HG03558 (cell line): ENCODE data around the gene DAAM2.

Experiments
- ATAC-seq: cut with Tn5 transposase; IDR thresholded peaks from one replicate; pipeline ENCODE4 v1.9.1; 2021; ENCODE audit warnings: moderate number of reproducible peaks; ENCODE audit not compliant: unreplicated experiment; ENCODE audit errors: extremely low read depth

Gene DAAM2

DNA sequence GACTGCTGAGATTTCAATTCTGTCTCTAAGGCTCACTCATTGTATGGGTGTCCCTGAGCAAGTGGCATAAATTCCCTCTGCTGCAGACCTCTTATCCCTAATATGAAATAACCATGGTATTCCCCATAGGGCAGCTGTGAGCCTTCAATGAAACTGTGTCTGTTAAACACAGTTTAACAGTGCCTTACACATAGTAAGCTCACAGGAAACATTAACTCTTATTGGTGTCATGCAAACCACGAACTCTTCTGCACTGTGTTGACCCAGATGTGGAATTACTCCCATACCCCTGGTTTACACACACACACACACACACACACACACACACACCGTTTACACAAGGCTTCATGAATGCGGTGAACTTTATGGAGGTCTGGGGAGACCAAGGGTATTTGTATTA lies 23.2 kb downstream of the DAAM2 start:
- no peak for ATAC-seq

DNA sequence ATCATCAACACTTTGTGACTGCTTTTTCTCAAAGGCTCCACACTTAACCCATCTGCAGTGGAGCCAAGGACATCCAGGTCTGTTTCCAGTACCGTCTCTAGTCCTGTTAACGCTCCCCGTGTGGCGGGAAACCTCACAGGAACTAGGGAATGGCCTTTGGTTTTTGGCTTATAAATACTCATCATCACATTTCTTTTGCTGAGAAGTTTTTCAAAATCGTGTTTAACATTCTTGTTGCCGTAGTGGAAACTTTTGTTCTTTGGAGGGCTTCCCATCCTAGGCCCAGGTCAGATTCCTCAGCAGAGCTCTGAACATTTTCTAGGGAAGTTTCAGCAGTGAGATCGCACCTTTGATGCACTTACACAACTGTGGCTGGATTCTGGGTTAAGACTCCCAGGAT lies 24.6 kb downstream of the DAAM2 start:
- ATAC-seq, result no peak

DNA sequence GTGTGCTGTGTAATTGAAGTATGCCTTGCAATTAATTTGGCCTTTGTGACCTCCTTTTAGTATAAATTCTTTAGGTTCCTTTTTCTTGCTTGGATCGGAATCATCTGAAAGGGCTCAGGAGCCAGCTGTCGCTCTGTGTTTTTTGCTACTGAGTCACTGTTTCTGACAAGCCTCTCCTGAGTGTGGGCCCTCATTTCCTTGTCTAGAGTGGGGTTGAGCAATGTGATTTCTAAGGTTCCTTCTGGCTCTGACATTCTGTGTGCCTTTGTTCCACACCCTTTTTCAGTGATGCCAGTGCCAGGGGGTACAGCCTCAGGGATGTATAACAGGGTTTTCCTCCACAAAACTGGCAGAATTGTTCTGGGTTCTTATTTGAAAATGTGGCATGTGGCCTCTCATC lies 26.5 kb downstream of the DAAM2 start:
- ATAC-seq, result no peak

DNA sequence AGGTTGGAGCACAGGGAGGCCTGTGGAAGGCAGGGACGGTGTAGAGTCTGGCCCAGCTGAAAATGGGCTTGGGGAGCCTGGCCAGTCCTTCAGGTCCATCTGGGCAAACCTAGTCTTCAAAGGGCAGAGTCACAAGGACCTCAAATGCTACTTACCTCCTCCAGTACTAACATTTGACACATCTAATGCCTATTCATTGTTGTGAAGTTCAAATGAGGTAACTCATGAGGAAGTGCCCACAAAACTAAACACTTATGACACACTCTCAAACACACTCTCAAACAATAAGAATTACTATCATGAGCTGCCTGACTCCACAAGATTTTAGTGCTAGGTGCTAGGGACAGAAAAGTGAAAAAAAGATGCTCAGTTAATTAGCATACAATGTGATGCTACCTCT lies 27.1 kb downstream of the DAAM2 start:
- no peak for ATAC-seq

DNA sequence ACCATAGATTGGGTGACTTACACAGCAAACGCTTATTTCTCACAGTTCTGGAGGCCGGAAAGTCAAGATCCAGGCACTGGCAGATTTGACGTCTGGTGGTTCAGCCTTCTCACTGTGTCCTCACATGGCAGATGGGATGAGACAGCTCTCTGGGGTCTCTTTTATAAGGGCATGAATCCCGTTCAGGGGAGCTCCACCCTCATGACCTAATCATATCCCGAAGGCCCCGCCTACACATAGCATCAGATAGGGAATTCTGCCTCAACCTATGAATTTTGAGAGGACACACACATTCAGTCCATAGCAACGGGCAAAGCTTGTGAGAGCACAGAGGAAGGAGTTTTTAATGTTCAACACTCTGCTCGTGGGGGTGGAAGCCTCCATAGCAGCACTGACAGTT lies 27.5 kb downstream of the DAAM2 start:
- no peak for ATAC-seq

DNA sequence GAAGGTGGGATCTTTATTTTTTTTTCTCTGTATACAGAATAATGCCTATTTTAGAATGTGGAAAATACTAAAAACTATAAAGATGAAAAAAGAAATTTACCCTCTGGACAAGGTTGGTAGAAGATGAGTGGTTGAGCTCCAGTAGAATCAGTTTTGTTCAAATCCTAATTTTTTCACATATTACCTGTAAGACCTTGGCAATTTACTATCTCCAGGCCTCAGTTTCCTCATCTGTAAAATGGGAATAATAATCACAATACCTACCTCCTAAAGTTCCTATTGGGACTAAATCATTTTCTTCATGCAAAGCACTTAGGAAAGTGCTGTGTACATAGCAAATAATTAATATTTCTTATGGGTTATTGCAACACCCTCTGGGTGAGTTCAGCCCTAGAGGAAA lies 28.4 kb downstream of the DAAM2 start:
- no peak for ATAC-seq

DNA sequence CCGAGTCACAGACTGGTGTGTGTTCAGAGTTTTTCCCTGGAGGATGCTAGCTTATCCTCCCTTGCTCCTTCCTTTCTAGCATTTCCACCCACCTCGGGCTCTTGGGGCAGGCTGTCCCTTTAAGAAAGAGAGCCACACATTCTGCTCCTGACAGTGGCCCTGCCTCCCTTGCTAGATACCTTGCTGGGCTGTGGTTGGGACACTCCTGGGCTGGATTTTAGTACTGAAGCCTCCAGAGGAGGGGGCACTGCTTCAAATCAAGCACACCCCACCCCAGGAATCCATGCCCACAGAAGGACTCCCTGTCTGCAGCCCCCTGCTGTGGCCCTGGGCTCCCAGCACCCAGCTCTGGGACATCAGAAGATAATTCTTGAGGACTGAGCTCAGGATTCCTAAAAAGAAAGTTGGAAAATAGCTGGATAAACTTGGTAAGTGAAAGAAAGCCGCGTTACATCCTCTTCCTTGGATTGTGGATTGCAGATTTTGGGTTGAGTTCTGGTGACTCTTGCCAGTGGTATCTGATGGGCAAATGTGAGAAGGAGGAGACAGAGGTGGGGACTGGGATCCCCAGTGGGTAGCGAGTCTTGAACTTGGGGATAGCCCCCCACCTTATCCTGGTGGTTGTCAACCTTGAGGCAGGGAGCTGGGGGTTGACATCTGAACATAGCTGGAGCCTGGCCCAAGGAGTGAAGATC lies 29.0 kb downstream of the DAAM2 start:
- no peak for ATAC-seq

DNA sequence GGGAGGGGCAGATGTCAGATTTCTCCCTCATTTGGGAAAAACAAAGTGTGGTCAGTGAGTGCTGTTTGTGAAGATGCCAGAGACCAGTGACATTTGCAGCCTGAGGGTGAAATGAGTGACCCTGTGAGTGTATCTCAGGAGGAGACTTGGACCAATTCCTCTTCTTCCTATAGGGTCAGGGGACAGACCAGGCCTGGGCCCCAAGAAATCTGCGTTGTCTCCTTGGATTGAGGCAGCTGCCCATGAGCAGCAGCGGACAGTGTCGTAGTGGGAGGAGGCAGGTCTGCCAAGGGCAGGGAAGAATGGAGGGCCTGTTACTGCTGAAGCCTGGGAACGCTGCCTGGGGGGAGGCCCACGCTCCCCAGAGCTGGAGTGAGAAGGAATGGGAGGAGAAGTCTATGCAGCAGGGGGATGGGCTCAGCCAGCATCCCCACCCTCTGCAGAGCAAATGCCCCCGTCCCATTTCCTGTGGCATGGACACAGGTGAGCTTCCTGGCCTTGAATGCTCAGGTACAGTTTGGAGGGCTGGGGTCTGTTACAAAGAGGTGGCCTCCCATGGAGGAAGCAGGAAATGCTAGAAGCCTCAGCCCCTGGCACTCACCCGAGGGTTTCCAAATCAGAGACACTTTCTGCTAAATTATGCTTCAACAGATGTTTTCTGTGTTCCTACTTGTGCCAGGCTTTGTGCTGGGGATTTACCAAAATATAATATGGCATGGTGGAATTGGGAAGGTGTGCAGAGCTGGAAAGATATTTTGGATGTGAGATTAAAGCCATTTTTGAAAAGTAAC lies 29.8 kb downstream of the DAAM2 start:
- ATAC-seq, result no peak

DNA sequence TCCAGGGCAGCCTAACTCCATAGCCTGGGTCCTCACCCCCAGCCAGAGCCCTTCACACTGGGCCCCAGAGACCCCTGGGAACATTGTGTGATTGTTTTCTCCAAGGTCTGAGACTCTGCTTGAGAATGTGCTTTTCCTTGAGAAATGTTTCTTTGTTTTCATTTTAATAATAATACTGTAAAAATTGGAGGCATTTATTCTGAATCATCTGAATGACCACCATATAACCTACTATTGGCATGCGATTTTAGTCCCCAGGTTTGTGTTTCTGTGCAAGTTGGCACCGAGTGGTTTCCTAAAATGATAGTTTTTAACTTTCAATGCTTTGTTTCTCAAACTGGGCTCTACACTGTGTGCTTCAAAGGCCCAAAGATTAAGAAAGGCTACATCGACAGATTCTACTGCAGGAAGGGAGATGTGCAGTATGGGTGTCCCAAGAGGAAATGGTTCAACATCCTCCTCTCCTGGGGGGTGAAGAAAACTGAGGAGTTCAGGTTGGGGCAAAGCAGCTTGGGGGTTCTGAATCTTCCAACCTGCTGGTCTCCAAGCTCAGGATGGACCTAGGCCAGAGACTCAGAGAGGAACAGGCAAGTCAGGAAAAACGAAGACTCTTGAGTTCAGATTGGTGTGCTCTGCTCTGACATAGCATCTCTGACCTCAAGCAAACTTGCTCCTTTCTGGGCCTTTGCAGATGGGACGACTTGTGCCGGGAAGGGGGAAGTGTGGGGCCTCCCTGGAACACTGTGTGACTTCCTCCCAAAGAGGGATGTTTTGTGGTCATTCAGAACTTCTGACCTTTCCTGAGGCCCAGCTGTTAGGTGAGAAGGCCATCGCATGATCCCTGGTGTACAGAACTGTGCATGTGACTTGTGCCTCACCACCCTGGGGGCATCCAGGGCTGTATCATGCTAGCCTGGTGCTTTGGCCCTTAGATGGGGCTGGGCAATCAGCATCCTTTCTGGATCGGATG lies 31.0 kb downstream of the DAAM2 start:
- ATAC-seq, result no peak

DNA sequence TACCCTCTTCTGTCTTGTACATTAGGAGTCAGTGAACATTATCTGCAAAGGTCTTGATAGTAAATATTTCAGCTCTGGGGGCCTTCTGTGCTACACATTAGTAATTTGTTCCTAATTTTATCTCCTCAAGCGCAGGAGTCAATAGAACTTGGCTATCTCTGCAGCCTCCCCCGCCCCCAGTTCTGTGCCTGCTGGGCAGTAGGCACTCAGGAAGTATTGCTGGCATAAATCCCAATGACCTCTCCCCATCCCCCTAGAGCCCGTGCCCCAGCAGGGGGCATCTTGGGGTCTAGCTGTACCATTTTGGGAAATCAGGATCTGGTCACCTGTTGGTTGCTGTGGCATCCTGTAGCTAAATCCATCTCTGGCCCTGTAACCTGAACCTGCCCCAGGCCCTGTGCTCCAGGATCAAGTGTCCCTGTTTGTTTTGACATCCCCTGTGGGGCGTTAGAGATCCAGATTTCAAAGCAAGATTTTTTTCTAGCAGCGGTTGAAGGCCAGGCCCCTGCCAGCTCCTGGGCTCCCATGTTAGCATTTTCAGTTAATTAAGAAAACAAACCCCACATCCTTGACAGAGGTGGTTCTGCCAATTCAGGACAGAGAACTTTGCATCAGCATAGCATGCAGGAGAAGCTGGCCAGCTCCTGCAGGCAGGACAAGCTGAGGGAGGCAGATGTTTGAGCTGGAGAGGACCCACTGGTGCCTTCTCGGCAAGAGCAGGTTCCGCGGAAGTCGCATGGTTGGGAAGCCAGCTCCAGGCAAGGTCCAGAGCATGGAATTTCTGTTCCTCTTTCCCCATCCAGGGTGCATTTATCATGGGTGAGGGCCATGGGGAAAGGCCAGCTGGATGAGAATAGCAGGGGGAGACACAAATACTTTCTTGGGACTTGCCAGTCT lies 32.1 kb downstream of the DAAM2 start:
- no peak for ATAC-seq

DNA sequence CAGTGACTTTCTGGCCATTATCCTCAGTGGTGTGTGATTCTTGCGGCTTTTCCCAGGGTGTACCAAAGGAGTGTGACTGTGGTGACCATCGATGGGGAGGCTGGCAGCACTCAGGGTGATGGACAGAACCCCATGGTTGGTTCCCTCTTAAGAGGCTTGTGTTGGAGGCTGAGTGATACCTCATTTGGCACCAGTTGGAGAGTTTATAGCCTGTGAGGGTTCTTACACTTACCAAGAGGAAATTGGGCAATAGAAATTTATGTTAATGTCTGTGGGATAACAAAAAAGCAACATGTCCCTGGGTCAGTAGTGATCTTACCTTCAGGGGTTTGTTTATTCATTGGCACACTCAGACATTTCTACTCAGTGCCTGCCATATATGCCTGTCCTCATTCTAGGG lies 37.2 kb downstream of the DAAM2 start:
- no peak for ATAC-seq

DNA sequence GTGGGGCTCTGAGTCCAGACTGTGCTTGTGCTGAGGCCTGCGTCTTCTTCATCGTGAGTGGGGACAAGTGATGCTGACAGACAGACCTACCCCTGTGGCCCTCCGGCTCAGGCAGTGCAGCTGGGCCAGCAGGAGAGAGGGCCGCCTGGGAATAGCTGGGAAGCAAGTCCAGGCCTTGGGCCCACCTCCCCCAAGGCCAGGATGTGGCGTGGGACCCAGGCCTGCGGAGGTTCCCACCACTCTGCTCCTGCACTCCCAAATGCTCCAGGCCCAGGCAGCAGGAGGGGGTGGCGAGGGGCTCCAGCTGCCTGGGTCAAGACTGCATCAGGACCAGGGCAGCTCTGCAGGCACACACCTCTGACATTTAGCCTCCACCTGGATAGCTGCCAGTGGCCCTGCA lies 38.3 kb downstream of the DAAM2 start:
- ATAC-seq, result no peak

DNA sequence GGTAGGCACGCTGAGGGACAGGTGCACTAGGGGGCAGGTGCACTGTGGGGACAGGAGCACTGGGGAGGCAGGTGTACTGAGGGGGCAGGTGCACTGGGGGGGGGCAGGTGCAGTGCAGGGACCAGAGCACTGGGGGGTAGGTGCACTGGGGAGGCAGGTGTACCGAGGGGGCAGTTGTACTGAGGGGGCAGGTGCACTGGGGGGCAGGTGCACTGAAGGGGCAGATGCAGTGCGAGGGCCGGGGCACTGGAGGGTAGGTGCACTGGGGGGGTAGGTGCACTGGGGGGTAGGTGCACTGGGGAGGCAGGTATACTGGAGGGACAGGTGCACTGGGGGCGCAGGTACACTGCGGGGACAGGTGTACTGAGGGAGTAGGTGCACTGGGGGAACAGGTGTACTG lies 39.5 kb downstream of the DAAM2 start:
- ATAC-seq, result no peak

DNA sequence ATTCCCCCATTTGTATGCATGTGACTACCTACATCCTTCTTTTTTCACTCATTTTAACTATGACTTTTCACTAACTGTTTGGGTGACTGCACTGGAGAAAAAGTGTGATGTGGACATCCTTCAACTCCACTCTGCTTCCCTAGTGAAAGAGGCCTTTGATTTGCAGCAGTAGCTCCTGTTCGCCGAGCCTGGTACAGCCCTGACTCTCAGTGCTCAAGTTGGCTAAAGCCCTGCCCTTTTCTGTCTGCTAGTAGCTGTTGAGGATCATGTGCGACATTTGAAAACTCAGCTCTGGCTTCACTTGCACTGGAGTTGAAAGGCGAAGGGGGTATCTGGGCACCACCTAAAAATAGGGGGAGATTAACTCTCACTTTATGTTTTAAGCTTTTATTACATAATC lies 42.1 kb downstream of the DAAM2 start:
- no peak for ATAC-seq

DNA sequence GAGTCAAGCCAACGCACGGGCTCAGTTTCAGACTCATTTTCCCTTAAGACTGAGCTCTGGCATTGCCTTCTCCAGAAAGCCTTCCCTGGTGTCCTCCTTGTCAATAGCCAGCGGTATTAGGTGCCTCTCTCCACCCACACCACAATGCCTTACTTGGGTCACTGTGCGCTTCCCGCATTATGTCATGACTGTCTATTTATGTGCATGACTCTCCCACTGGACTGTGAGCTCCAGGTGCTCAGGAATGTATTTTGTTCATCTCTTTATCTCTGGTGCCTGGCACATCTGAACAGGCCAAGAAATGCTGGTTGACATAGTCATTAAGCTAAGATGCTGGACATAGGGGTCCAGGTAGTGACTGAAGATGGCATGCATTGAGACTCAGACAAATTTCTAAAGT lies 42.7 kb downstream of the DAAM2 start:
- no peak for ATAC-seq

DNA sequence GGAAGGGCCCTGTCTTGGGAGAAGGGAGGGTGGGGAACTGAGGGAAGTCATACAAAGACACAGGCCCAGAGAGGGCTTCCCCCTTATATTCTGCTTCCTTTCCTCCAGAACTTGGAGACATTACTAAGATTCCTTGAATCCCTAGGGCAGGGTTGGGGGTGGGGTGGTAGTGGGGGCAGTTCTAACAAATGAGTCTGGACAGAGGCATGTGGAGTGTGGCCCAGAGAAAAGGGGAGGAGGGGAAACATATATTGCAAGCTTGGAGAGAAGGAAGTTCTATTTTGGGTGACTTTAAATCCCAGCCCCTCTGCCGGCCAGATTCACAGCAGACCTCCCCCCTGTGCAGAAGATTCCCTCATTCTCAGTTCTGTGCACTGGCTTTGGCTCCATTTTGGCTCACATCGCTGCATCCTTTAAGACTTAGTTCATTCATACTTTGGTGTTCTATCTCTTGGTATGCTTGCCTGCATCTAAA lies 43.7 kb downstream of the DAAM2 start:
- no peak for ATAC-seq

DNA sequence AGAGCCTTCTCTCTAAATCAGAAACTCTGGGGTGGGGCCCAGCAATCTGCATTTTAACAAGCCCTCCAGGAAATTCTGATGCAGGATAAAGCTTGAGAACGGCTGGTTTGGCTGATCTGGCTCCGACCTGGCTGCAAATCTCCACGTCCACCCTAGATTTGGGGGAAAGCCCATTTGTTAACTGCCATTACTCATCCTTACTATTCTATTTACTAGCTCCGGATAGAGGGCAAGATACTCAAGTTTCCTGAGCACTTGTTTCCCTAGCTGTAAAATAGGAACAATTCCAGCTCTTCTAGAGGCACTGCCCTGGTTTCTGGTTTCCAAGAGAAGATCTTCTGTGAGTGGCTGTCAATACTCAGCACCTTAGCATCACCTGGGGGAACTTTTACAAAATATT lies 44.4 kb downstream of the DAAM2 start:
- no peak for ATAC-seq

DNA sequence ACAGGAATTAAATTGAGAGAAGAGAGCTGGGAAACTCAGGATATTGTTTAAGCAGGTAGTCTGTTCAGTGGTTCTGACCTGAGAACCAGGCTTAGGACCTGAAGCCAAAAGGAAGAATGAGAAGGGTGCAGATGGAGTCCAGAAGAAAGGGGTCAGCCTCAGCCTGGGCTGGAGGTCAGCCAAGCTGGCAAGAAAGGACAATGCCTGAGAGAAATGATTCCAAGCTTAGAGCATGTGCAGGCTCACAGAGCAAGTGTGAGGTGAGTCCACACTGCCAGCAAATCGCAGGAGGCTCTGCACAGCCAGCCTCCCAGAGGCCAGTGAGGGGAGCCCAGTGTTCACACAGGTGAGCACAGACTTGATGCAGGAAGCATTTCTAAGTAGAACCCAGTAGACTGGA lies 47.3 kb downstream of the DAAM2 start:
- ATAC-seq, result no peak

DNA sequence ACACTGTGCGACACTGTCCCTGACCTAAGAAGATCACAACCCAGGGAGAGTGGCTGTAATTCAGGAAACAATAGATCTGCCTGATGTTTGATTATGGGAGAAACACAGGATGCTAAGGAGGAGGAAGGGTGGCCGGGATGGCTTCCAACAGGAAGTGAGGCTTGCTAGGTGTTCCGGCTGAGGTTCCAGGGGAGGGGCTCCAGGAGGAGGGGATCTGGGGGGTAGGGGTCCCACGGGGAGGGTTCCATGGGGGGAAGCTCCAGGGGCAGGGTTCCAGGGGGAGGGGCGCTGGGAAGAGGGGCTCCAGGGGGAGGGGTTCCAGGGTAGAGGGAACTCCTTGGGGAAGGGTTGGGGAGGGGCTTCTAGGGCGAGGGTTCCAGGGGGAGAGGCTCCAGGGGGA lies 48.6 kb downstream of the DAAM2 start:
- no peak for ATAC-seq

DNA sequence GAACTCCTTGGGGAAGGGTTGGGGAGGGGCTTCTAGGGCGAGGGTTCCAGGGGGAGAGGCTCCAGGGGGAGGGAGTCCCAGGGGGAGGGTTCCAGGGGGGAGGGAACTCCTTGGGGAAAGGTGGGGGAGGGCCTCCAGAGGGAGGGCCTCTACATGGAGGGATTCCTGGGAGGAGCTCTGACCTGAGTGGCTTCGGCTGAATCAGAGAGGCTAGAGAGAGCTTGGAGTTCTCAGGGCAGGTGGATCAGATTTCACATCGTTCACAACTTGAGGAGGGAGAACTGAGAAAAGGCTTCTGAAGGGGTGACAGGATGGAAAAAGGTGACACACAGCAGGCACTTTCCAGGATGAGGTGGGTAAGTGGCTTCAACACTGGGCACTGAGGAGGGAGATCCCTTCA lies 49.1 kb downstream of the DAAM2 start:
- ATAC-seq, result no peak
